K562 treated with DMSO at 1 percent for 12 hours (cell line): ENCODE results near the gene ZFX. TPM values are rescaled to one million over a fixed set of nuclear protein-coding genes. Genes with fewer than 3 reads are reported as not detected.

Experiments
- total RNA-seq: library from RNA; unstranded; fragments of 300-600 nt; gene quantifications from 2 replicates; pipeline ENCODE4 v1.2.3, GENCODE V29; 2022; ENCODE audit not compliant: insufficient read depth

ZFX gene
- total RNA-seq = 2.1 and 20.8 TPM in 2 replicates

GRCh38 chrX:24149351-24150050 is at the start of gene ZFX:
Gene ZFX (plus strand): TSS chrX:24149729. CDS start chrX:24172743, 23,014 bp downstream.

Other genes starting within 250 kb of the ZFX start
- gene APOO, start 241.8 kb upstream of the ZFX start, total RNA-seq = 38.3 and 49.1 TPM in 2 replicates
- 0.56 TPM in 1 of 2 replicates, not detected in the other for gene CXorf58, start 241.7 kb upstream of the ZFX start, total RNA-seq
- 2.1 and 11.0 TPM in 2 replicates for gene KLHL15, start 122.5 kb upstream of the ZFX start, total RNA-seq
- 89.5 and 259 TPM in 2 replicates for gene EIF2S3, start 94.8 kb upstream of the ZFX start, total RNA-seq
- not detected in 2 replicates for gene SUPT20HL2, start 164.3 kb downstream of the ZFX start, total RNA-seq
- gene SUPT20HL1, start 210.9 kb downstream of the ZFX start, total RNA-seq = not detected in 2 replicates